Neural cell (in vitro differentiated cells): ENCODE data around the gene PRKCZ. TPM values are rescaled to one million over a fixed set of nuclear protein-coding genes. Genes with fewer than 3 reads are reported as not detected.
"Not testable (repeated sequence)": the region's sequence is repeated elsewhere in the genome, so short reads cannot be mapped to it uniquely, and the experiment has no call there.

Source experiments
- H2AFZ ChIP-seq: fragments of 200-600, 300-800 bp; sonication (generic), shearing (Covaris generic); 2 replicates; pipeline ENCODE4 v1.6.0; 2014; ENCODE audit warnings: low read depth, mild to moderate bottlenecking, antibody characterized with exemption, low read length, moderate library complexity
- H3F3A ChIP-seq: fragments of 200-600 bp; shearing (Covaris generic); 2 replicates; pipeline ENCODE4 v1.6.1; 2016; ENCODE audit warnings: mild to moderate bottlenecking, moderate library complexity, mixed read lengths, antibody characterized with exemption, low read length; ENCODE audit not compliant: insufficient read depth, poor library complexity, severe bottlenecking
- H3K27ac ChIP-seq: fragments of 200-600, 300-800 bp; sonication (generic), shearing (Covaris generic); 2 replicates; pipeline ENCODE4 v1.5.1; 2014; ENCODE audit warnings: mild to moderate bottlenecking, low read length, moderate library complexity
- H3K27me3 ChIP-seq: fragments of 300-800, 200-600 bp; sonication (generic), shearing (Covaris generic); 2 replicates; pipeline ENCODE4 v1.6.0; 2014; ENCODE audit warnings: mild to moderate bottlenecking, low read depth, low read length, moderate library complexity; ENCODE audit not compliant: insufficient read depth
- H3K36me3 ChIP-seq: fragments of 300-800, 200-600 bp; sonication (generic), shearing (Covaris generic); 2 replicates; pipeline ENCODE4 v1.5.1; 2014; ENCODE audit warnings: mild to moderate bottlenecking, antibody characterized with exemption, low read length, moderate library complexity; ENCODE audit not compliant: insufficient read depth
- H3K4me2 ChIP-seq: fragments of 300-800, 200-600 bp; sonication (generic), shearing (Covaris generic); 2 replicates; pipeline ENCODE4 v1.6.0; 2014; ENCODE audit warnings: mild to moderate bottlenecking, low read length
- H3K4me3 ChIP-seq: fragments of 300-800, 200-600 bp; sonication (generic), shearing (Covaris generic); 2 replicates; pipeline ENCODE4 v1.5.1; 2014; ENCODE audit warnings: mild to moderate bottlenecking, low read length, moderate library complexity
- H3K79me2 ChIP-seq: fragments of 200-600 bp; shearing (Covaris generic); replicated peaks from 2 replicates; pipeline ENCODE4 v1.6.0; 2014; ENCODE audit warnings: mild to moderate bottlenecking, low read length, moderate library complexity; ENCODE audit not compliant: insufficient read depth
- H3K9ac ChIP-seq: fragments of 300-800, 200-600 bp; sonication (generic), shearing (Covaris generic); 2 replicates; pipeline ENCODE4 v1.6.1; 2016; ENCODE audit warnings: mild to moderate bottlenecking, low read length, mixed read lengths
- H3K9me2 ChIP-seq: fragments of 200-600 bp; shearing (Covaris generic); 2 replicates; pipeline ENCODE4 v1.6.1; 2016; ENCODE audit warnings: mild to moderate bottlenecking, low read length, mixed read lengths; ENCODE audit not compliant: insufficient read depth
- H3K9me3 ChIP-seq: fragments of 200-600, 300-800 bp; sonication (generic), shearing (Covaris generic); 2 replicates; pipeline ENCODE4 v1.6.1; 2016; ENCODE audit warnings: mild to moderate bottlenecking, mixed run types, low read length, moderate library complexity, mixed read lengths
- H4K20me1 ChIP-seq: fragments of 200-600 bp; shearing (Covaris generic); 2 replicates; pipeline ENCODE4 v1.6.1; 2016; ENCODE audit warnings: mild to moderate bottlenecking, mixed run types; ENCODE audit not compliant: insufficient read depth
- CTCF ChIP-seq: fragments of 450-650 bp; IDR thresholded peaks from 2 replicates; pipeline ENCODE4 v1.5.1; 2014; ENCODE audit warnings: antibody characterized with exemption, mild to moderate bottlenecking, moderate library complexity; ENCODE audit not compliant: poor library complexity, severe bottlenecking
- EP300 ChIP-seq: fragments of 450-650 bp; conservative IDR thresholded peaks from 2 replicates; pipeline ENCODE4 v1.6.1; 2014; ENCODE audit warnings: antibody characterized with exemption, mild to moderate bottlenecking, moderate library complexity; ENCODE audit not compliant: poor library complexity, severe bottlenecking
- EZH2 ChIP-seq: fragments of 200-600, 300-800 bp; shearing (Covaris generic), sonication (generic); IDR thresholded peaks from 2 replicates; pipeline ENCODE4 v1.6.1; 2014; ENCODE audit warnings: antibody characterized with exemption, low read length, borderline replicate concordance, mild to moderate bottlenecking; ENCODE audit not compliant: insufficient read depth, poor library complexity, severe bottlenecking
- MXI1 ChIP-seq: fragments of 450-650 bp; conservative IDR thresholded peaks from 2 replicates; pipeline ENCODE4 v1.6.1; 2014; ENCODE audit warnings: antibody characterized with exemption, mild to moderate bottlenecking; ENCODE audit not compliant: poor library complexity, severe bottlenecking
- POLR2AphosphoS5 ChIP-seq: IDR thresholded peaks from 2 replicates; pipeline ENCODE4 v1.6.1; 2012
- RAD21 ChIP-seq: fragments of 450-650 bp; conservative IDR thresholded peaks from 2 replicates; pipeline ENCODE4 v1.6.1; 2014; ENCODE audit warnings: antibody characterized with exemption, mild to moderate bottlenecking, moderate library complexity
- REST ChIP-seq: IDR thresholded peaks from 2 replicates; pipeline ENCODE4 v1.6.1; 2012; ENCODE audit warnings: borderline replicate concordance
- SMC3 ChIP-seq: fragments of 450-650 bp; conservative IDR thresholded peaks from 2 replicates; pipeline ENCODE4 v1.6.1; 2014; ENCODE audit warnings: antibody characterized with exemption, mild to moderate bottlenecking, moderate library complexity; ENCODE audit not compliant: poor library complexity
- TAF1 ChIP-seq: IDR thresholded peaks from 2 replicates; pipeline ENCODE4 v1.6.1; 2012; ENCODE audit warnings: low read depth
- polyA plus RNA-seq: library from polyadenylated mRNA; depleted of rRNA; stranded (reverse); fragments of >200 nt; gene quantifications from 2 replicates; pipeline ENCODE4 v1.2.3, GENCODE V29; 2014

PRKCZ gene
- polyA plus RNA-seq, 1 donor from 2014 or later, result 54.9 TPM

GRCh38 chr1:2093636-2094035 lies 43.4 kb downstream of the PRKCZ start:
- Histone ChIP-seq H4K20me1 (no peaks in the 10 kb centered on the region), H2AFZ (no peak overlapping the region), H3K4me3 (no peak overlapping the region), H3K9me2 (no peaks in the 10 kb centered on the region), H3K36me3 (no peaks in the 10 kb centered on the region), H3K79me2 (no peaks in the 10 kb centered on the region), H3K4me2 (no peak overlapping the region), H3K27ac (no peak overlapping the region), H3F3A (no peaks in the 10 kb centered on the region), H3K9me3 (no peaks in the 10 kb centered on the region), H3K9ac (no peak overlapping the region), H3K27me3 (no peaks in the 10 kb centered on the region)
- no peak for TF ChIP-seq EP300
- TF ChIP-seq RAD21, result no peak
- TF ChIP-seq CTCF, result no peak

DNA sequence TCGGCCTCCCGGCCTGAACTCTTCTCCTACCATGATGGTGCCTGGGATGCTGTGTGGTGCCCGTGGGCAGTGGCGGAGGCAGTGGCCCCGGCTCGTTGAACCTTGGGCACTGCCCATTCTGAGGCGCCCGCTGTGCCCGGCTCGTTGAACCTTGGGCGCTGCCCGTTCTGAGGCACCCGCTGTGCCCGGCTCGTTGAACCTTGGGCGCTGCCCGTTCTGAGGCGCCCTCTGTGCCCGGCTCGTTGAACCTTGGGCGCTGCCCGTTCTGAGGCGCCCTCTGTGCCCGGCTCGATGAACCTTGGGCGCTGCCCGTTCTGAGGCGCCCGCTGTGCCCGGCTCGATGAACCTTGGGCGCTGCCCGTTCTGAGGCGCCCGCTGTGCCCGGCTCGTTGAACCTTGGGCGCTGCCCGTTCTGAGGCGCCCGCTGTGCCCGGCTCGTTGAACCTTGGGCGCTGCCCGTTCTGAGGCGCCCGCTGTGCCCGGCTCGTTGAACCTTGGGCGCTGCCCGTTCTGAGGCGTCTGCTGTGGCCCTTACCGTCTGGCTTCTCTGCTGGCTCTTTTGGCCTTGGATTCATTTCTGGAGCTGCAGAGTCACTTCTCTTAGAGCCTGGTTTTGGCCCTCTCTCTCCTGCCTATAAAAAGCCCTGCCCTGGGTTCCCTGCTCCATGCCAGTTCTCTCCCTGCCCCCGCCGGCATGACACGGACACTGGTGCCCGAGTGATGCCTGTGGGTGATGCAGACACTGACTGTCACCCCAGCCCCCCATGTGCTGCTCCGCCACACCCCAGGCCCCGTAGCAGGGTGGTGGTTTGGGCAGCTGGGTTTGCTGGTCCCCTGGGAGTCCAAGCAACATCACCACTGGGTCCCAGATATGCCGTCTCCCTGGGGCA lies 44.3 kb downstream of the PRKCZ start:
- not testable (repeated sequence) for H3K4me3 ChIP-seq, H3K9ac ChIP-seq

GRCh38 chr1:2095394-2095793 lies 45.2 kb downstream of the PRKCZ start:
- no peak overlapping the region for H2AFZ ChIP-seq
- H3K4me2 ChIP-seq, result no peak overlapping the region
- no peaks in the 10 kb centered on the region for H3F3A ChIP-seq
- TF ChIP-seq REST (no peak), MXI1 (no peak), SMC3 (no peak), POLR2AphosphoS5 (no peak), TAF1 (no peak), EZH2 (no peak), CTCF (no peak), RAD21 (no peak), EP300 (no peak)
- no peak overlapping the region for H3K27ac ChIP-seq
- no peak overlapping the region for H3K9ac ChIP-seq
- H3K4me3 ChIP-seq, result no peak overlapping the region
- H3K27me3 ChIP-seq, result no peaks in the 10 kb centered on the region
- H3K79me2 ChIP-seq, result no peaks in the 10 kb centered on the region
- H4K20me1 ChIP-seq, result no peaks in the 10 kb centered on the region
- H3K9me2 ChIP-seq, result no peaks in the 10 kb centered on the region
- no peaks in the 10 kb centered on the region for H3K9me3 ChIP-seq
- no peaks in the 10 kb centered on the region for H3K36me3 ChIP-seq

More for the DNA sequence above, 44.3 kb downstream of the PRKCZ start:
- H4K20me1 ChIP-seq, H3K36me3 ChIP-seq, H3K9me2 ChIP-seq, H3K4me2 ChIP-seq, H2AFZ ChIP-seq, H3K9me3 ChIP-seq, H3K27me3 ChIP-seq, H3K79me2 ChIP-seq, H3K27ac ChIP-seq, H3F3A ChIP-seq: not testable (repeated sequence)
